HG03571 (cell line): ENCODE data around the gene PRR16.

Experiments
- ATAC-seq: cut with Tn5 transposase; IDR thresholded peaks from one replicate; pipeline ENCODE4 v1.9.1; 2021; ENCODE audit not compliant: unreplicated experiment

The PRR16 gene

DNA sequence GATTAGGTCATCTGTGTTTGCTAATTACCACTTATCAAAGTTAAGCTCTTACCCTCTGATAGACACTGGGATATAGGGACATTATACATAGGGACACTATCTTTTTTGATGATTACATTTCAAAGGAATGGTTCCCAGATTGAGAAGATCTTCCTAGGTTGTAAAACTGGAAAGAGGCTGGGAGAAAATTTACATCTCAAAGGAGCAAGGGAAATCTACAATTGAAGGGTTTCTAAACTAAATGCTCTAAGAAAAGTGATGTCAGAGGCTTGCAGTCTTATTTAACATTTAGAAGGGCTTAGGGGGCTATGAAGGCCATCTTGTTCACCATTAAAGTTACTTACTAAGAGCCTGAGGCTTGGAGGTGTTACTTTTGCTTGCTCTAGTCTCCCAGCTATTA lies 242.8 kb downstream of the PRR16 start:
- no peak for ATAC-seq

DNA sequence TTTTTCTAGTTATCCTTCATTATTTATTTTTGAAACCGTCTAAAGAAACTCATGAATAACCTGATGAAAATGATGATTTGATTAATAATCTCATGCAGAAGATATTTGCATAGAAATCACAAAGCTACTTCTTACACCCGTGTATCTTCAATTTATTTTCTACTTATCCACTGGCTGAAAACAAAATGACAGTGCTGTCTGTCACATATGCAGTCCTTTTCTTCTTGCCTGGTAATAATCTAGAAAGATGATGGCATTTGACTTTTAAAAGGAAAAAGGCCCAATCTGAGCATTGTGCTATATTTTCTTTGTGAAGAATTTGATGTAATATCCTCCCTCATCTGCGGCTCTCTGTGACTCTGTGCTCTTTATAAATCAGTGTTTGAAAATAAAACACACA lies 253.3 kb downstream of the PRR16 start:
- no peak for ATAC-seq

DNA sequence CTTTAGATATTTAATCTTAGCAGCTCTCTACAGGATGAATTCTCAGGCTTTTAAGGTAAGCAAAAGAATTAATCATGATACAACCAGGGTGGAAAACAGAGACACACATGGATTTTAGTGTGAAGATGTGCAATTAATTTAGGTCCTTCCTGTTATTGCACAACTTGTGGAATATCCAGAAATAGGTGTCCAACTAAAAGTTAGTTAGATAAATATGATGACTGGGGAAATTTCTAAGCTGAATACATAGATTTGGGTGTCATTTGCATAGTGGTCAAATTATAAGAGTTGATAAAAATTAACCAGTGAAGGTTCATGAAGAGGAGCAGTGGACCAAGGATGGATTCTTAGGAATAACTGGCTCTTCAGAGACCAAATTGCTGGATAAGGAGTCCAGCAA lies 266.1 kb downstream of the PRR16 start:
- ATAC-seq: no peak

DNA sequence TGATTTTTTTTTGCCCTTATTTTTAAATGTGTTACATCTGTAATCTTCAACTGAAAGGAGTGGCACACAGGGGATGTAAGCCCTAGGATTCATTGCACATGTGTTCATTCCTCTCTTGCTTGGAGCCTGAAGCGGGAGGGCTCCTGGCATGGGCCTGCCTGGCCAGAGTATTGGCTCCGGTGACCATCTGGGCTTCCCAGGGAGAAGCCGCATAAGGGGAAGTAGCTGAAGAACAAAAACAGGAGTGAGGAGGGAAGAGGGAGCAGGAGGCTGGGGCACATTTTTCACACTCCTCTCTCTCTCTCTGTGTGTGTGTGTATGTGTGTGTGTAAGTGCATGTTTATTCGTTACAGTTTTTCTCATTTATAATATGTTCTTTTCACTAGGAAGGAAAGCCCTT lies 269.9 kb downstream of the PRR16 start:
- ATAC-seq: no peak

DNA sequence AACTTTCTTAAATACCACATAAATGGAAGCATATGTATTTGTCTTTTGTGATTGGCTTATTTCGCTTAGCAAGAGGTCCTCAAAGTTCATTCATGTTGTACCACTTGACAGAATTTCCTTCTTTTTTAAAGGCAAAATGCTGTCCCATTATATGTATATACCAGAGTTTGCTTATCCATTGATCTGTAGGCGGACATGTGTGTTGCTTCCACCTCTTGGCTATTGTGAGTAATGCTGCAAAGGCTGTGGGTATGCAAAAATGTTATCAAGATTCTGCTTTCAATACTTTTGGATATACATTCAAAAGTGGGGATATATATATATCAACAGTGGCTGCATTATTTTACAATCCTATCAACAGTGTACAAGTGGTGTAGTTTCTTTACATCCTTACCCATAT lies 271.0 kb downstream of the PRR16 start:
- no peak for ATAC-seq
